Heart left ventricle (tissue), 13 donors: ENCODE data around the gene ZNF776.

Source experiments
- CTCF ChIP-seq, 12 donors: fragments of 200-600 bp; sonication (generic) in 4 of 12; IDR thresholded peaks; one replicate each; pipeline versions ENCODE4 v1.5.0 to v1.8.0; 2018 to 2022; ENCODE audit warnings: antibody characterized with exemption in 12 of 12, mild to moderate bottlenecking in 5 of 12
- POLR2A ChIP-seq, 2 donors: fragments of 450-650 bp; IDR thresholded peaks; one replicate each; pipeline ENCODE4 v1.6.1; 2017; ENCODE audit warnings: antibody characterized with exemption in 2 of 2, mild to moderate bottlenecking in 2 of 2, moderate library complexity in 2 of 2
- donor health status: ischemic (EF 13 %, LVEDD 7.1; RV severe dilation, severe dysfunction).
- donor health status: DM: no; HTN: yes; CAD: no.
- donor health status: DM: no; HTN: no; CAD: no.
- donor health status: ischemic (EF 25% LVEDD 6.9; RV normal size, moderate dysfunction).
- donor health status: ischemic (EF 25% LVEDD 5.7; RV mildly dilated, moderate dysfunction).
- donor health status: ischemic (EF 35%, LVEDD 5.7; RV mildly dilated, moderate dysfunction).
- donor health status: nonischemic (EF 11% LVEDD 7.7; RV severe dilation, severe dysfunction).
- donor health status: DM: yes; HTN: yes; CAD: no.
- donor health status: PGD.
- donor health status: ischemic (EF 29% LVEDD 5.4; RV normal size, mild dysfunction).
- donor health status: nonischemic (EF 23%, LVEDD 6.1; RV moderate dilation, normal function).

DNA sequence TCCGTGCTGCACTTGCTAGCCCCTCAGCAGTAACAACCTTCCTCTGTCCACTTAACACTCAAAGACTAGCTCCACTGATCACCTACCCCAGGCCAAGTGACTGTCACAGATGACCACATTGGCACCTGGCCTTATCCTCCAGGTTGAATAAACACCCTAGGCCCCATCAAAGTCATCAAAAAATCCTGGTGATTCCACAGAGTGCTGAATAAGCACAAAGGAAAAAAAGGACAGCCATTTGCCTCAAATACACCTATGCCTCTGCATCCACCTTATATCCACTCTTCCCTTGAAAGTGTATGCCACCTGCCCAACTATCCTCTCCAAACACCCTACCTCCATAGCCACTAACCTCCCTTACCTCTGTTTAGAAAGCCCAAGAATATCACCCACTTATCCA, 40.3 kb upstream of the ZNF776 start:
- TF ChIP-seq CTCF (IDR thresholded peaks at IDR 0.05): no peak
- TF ChIP-seq POLR2A (IDR thresholded peaks at IDR 0.05): no peak
